Gastrocnemius medialis (tissue), 4 donors: ENCODE data around the gene RESP18. TPM values are rescaled to one million over a fixed set of nuclear protein-coding genes. Genes with fewer than 3 reads are reported as not detected.

Source experiments
- ATAC-seq, 2 donors: fragments of 150-250 bp; one replicate each; pipeline ENCODE4 v1.9.1; 2016
- DNase-seq, 2 donors: peaks; one replicate each; pipeline ENCODE4 v3.0.0-alpha.2; 2019
- H3K27ac ChIP-seq, 4 donors: fragments of 200-600 bp; sonication (generic); 1 replicate in 1 of 4; 2 replicates in 3 of 4; pipeline ENCODE4 v1.5.1; 2016 to 2018; ENCODE audit warnings: mild to moderate bottlenecking in 2 of 4, moderate library complexity in 1 of 4
- H3K27me3 ChIP-seq, 3 donors: fragments of 200-600 bp; sonication (generic) in 2 of 3; 1 replicate in 1 of 3; 2 replicates in 2 of 3; pipeline versions ENCODE4 v1.5.1 to v1.6.0; 2016 to 2019; ENCODE audit warnings: mild to moderate bottlenecking in 1 of 3, moderate library complexity in 1 of 3
- H3K36me3 ChIP-seq, 2 donors: fragments of 200-600 bp; sonication (generic) in 1 of 2; one replicate each; pipeline ENCODE4 v1.5.1; 2017 to 2018
- H3K4me1 ChIP-seq, 2 donors: fragments of 200-600 bp; sonication (generic) in 1 of 2; one replicate each; pipeline ENCODE4 v1.5.1; 2016 to 2017; ENCODE audit warnings: mild to moderate bottlenecking in 2 of 2
- H3K4me3 ChIP-seq, 4 donors: fragments of 200-600 bp; sonication (generic) in 3 of 4; 1 replicate in 1 of 4; 2 replicates in 3 of 4; pipeline ENCODE4 v1.5.1; 2016 to 2019; ENCODE audit warnings: mild to moderate bottlenecking in 2 of 4
- H3K9me3 ChIP-seq, 3 donors: fragments of 200-600 bp; sonication (generic) in 2 of 3; 1 replicate in 1 of 3; 2 replicates in 2 of 3; pipeline ENCODE4 v1.5.1; 2016 to 2019
- POLR2A ChIP-seq, 2 donors: fragments of 450-650 bp; IDR thresholded peaks; one replicate each; pipeline ENCODE4 v1.6.1; 2017; ENCODE audit warnings: antibody characterized with exemption in 2 of 2, mild to moderate bottlenecking in 2 of 2, moderate library complexity in 2 of 2
- in situ Hi-C, 4 donors: fragments of 200-750 bp; cut with MboI; loops; one replicate each; pipeline versions ENCODE4 v1.15.0 to v1.8.0; 2017; ENCODE audit warnings: low sequenced_read_pairs in 4 of 4
- intact Hi-C: fragments of 100-400 bp; cut with DNase I; formaldehyde crosslinking; loops from one replicate; pipeline ENCODE4 v1.15.1; 2023; ENCODE audit warnings: low total_unique reads
- total RNA-seq, 4 donors: library from RNA; depleted of rRNA; stranded (reverse); fragments of >200 nt; gene quantifications; one replicate each; pipeline versions ENCODE4 v1.1.0 to v1.2.3, GENCODE V29; 2016
- TF ChIP-seq, protein P1 (sequence below), 5 experiments: fragments of 450-650 bp in 3 of 5; fragments of 200-600 bp in 2 of 5; sonication (generic) in 2 of 5; IDR thresholded peaks in 4 of 5; conservative IDR thresholded peaks in 1 of 5; 1 replicate in 4 of 5; 2 replicates in 1 of 5; pipeline ENCODE4 v1.5.1; 2016 to 2019; ENCODE audit warnings: antibody characterized with exemption in 5 of 5, mild to moderate bottlenecking in 3 of 5, moderate library complexity in 3 of 5

RESP18 gene
- total RNA-seq, 4 donors from 2014 or later = not detected

DNA sequence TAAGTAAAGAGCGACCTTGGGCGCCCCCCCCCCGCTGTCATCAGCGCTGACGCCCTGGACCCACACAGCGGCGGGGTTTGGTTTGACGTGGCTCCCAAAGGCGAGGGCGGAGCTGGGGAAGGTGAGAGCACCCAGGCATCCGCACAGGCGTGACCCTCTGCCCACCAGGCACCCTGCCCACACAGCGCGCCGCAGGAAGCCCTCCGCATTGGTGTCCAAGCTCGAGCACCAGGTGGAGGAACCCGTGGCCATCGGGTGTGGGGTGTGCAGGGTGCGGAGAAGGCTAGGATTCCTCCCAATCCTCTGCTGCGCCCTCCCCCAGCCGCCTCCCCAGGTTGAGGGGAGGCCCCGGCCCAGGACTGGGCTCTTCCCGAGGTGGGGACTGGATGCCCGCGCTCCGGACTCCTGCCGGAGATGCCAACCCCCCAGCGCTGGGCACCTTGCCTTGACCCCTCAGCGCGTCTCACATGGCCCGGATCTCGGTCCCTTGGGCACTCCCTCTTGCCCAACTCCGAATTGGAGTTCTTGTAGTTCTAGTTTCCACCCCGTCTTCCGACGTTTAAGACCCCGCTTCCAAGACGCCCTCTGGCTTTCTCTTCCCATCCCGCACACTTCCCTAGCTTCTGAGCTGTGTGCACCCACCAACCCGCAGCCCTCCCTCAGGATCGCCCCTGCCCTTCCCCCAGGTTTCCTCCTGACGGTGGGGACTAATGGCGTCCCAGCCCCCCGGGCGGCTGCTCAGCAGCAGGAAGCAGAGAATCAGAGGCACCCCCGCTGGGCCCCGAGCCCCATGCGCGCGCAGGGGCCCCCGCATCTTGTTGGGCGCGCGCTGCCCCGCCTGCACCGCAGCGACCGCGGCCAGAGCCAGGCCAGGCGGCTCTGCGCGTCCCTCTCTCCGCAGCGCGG, 25.9 kb upstream of the RESP18 start:
- H3K27me3 ChIP-seq = peaks cover 36 to 44% (median 37%) of the 10 kb centered on the region in 3 donors
- no peak for DNase-seq
- H3K4me3 ChIP-seq = peak overlapping the region; percentile 10 to 36 (median 28)
- no peak for TF ChIP-seq POLR2A (IDR thresholded peaks at IDR 0.05)
- TF ChIP-seq, protein P1, sequence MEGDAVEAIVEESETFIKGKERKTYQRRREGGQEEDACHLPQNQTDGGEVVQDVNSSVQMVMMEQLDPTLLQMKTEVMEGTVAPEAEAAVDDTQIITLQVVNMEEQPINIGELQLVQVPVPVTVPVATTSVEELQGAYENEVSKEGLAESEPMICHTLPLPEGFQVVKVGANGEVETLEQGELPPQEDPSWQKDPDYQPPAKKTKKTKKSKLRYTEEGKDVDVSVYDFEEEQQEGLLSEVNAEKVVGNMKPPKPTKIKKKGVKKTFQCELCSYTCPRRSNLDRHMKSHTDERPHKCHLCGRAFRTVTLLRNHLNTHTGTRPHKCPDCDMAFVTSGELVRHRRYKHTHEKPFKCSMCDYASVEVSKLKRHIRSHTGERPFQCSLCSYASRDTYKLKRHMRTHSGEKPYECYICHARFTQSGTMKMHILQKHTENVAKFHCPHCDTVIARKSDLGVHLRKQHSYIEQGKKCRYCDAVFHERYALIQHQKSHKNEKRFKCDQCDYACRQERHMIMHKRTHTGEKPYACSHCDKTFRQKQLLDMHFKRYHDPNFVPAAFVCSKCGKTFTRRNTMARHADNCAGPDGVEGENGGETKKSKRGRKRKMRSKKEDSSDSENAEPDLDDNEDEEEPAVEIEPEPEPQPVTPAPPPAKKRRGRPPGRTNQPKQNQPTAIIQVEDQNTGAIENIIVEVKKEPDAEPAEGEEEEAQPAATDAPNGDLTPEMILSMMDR (IDR thresholded peaks at IDR 0.05 in 4 of 5, conservative IDR thresholded peaks at IDR 0.05 in 1 of 5) = no peak
- intact Hi-C loops = no loop called here
- in situ Hi-C loops = no loop called here
- peaks cover 15 to 21% of the 10 kb centered on the region in 2 donors for H3K4me1 ChIP-seq
- ATAC-seq = no peak
- H3K27ac ChIP-seq = no peak overlapping the region
- H3K36me3 ChIP-seq = no peaks in the 10 kb centered on the region
- H3K9me3 ChIP-seq = no peaks in the 10 kb centered on the region

DNA sequence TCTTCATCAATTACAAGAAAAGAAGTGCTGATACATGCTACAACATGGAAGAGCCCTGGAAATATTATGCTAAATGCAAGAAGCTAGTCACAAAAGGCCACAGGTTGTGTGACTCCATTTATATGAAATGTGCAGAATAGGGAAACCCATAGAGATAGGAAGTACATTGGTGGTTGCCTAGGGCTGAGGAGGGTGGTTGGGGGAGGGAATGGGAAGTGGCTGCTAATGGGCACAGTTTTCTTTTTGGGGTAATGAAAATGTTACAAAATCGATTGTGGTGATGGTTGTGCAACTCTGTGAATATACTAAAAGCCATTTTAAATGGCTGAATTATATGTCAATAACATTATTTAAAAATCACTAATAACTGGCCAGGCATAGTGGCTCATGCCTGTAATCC, 24.3 kb upstream of the RESP18 start:
- in situ Hi-C loops (no loop called here), intact Hi-C loops (no loop called here)
- no peaks in the 10 kb centered on the region for H3K36me3 ChIP-seq
- no peak for ATAC-seq
- DNase-seq = no peak
- H3K9me3 ChIP-seq = no peaks in the 10 kb centered on the region
- TF ChIP-seq POLR2A (IDR thresholded peaks at IDR 0.05) = no peak
- TF ChIP-seq, protein P1 (IDR thresholded peaks at IDR 0.05 in 4 of 5, conservative IDR thresholded peaks at IDR 0.05 in 1 of 5) = no peak
- no peak overlapping the region for H3K4me3 ChIP-seq
- H3K27ac ChIP-seq = no peak overlapping the region
- peaks cover 0 to 8% of the 10 kb centered on the region in 2 donors for H3K4me1 ChIP-seq
- peaks cover 36 to 46% (median 37%) of the 10 kb centered on the region in 3 donors for H3K27me3 ChIP-seq

DNA sequence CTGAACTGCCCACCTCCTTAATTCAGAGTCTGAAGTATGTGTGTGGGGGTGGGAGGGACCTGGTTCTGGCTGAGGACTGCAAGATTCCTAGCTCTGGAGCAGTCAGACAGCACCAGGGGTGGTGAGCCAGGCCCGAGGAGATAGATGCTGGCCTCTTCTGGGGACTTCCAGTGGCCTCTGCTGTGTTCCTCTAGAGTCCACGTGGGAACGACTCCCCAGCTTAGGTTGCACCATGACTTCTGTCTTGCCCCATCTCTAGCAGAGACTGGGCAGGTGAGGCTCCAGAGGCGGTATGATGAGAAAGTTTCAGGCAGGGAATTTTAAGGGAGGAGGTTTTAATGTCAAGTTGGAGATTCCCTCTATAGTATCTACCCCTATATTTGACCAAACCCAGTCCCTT, 22.0 kb upstream of the RESP18 start:
- intact Hi-C loops = no loop called here

DNA sequence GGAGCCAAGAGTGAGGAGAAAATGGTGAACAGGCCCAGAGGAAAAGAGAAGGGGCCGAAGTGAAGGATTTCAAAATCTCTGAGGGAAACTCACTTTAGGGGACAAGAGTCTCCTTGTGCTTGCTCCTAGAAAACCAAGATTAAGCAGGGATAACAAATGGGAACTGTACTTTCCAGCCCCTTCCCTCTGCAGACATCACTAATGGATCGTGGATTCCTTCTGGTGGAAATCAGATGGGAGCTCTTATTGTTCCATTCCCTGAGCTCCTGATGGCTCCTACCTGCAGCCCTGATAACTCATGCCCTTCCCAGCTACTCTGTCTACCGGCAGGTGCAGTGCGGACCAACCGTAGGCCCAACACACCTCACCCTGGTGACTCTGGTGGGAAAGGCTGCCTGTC, 20.6 kb upstream of the RESP18 start:
- in situ Hi-C loops (no loop called here), intact Hi-C loops (no loop called here)
- DNase-seq = no peak
- Histone ChIP-seq H3K27me3 (peaks cover 26 to 32% (median 29%) of the 10 kb centered on the region in 3 donors), H3K4me1 (peaks cover 0 to 3% of the 10 kb centered on the region in 2 donors), H3K36me3 (no peaks in the 10 kb centered on the region), H3K4me3 (no peak overlapping the region), H3K27ac (no peak overlapping the region), H3K9me3 (no peaks in the 10 kb centered on the region)
- TF ChIP-seq POLR2A (IDR thresholded peaks at IDR 0.05) = no peak
- TF ChIP-seq, protein P1 (IDR thresholded peaks at IDR 0.05 in 4 of 5, conservative IDR thresholded peaks at IDR 0.05 in 1 of 5) = no peak
- no peak for ATAC-seq

More for the DNA sequence above, 22.0 kb upstream of the RESP18 start:
- DNase-seq (no peak), ATAC-seq (no peak)
- Histone ChIP-seq H3K36me3 (no peaks in the 10 kb centered on the region), H3K4me3 (no peak overlapping the region), H3K27ac (no peak overlapping the region), H3K27me3 (peaks cover 36 to 44% (median 37%) of the 10 kb centered on the region in 3 donors), H3K9me3 (no peaks in the 10 kb centered on the region), H3K4me1 (peaks cover 0 to 8% of the 10 kb centered on the region in 2 donors)
- in situ Hi-C loops = no loop called here
- no peak for TF ChIP-seq POLR2A (IDR thresholded peaks at IDR 0.05)
- TF ChIP-seq, protein P1 (IDR thresholded peaks at IDR 0.05 in 4 of 5, conservative IDR thresholded peaks at IDR 0.05 in 1 of 5) = no peak
